Suprapubic skin (tissue), 3 donors: ENCODE data around the gene ANKRD36.
"Not testable (repeated sequence)": the region's sequence is repeated elsewhere in the genome, so short reads cannot be mapped to it uniquely, and the experiment has no call there.

Source experiments
- POLR2AphosphoS5 ChIP-seq, 3 donors: sonication (generic); formaldehyde crosslinking; IDR thresholded peaks; one replicate each; pipeline ENCODE4 v1.6.1; 2017; ENCODE audit warnings: antibody characterized with exemption in 3 of 3
- TF ChIP-seq, protein P1 (sequence below), 2 donors: fragments of 200-600 bp in 1 of 2; fragments of 450-650 bp in 1 of 2; sonication (generic) in 1 of 2; IDR thresholded peaks; one replicate each; pipeline ENCODE4 v1.5.1; 2016 to 2019; ENCODE audit warnings: antibody characterized with exemption in 2 of 2, mild to moderate bottlenecking in 1 of 2, moderate library complexity in 1 of 2

DNA sequence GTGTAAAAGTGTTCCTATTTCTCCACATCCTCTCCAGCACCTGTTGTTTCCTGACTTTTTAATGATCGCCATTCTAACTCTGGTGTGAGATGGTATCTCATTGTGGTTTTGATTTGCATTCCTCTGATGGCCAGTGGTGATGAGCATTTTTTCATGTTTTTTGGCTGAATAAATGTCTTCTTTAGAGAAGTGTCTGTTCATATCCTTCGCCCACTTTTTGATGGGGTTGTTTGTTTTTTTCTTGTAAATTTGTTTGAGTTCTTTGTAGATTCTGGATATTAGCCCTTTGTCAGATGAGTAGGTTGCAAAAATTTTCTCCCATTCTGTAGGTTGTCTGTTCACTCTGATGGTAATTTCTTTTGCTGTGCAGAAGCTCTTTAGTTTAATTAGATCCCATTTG is 16.1 kb downstream of the ANKRD36 start:
- TF ChIP-seq, protein P1, sequence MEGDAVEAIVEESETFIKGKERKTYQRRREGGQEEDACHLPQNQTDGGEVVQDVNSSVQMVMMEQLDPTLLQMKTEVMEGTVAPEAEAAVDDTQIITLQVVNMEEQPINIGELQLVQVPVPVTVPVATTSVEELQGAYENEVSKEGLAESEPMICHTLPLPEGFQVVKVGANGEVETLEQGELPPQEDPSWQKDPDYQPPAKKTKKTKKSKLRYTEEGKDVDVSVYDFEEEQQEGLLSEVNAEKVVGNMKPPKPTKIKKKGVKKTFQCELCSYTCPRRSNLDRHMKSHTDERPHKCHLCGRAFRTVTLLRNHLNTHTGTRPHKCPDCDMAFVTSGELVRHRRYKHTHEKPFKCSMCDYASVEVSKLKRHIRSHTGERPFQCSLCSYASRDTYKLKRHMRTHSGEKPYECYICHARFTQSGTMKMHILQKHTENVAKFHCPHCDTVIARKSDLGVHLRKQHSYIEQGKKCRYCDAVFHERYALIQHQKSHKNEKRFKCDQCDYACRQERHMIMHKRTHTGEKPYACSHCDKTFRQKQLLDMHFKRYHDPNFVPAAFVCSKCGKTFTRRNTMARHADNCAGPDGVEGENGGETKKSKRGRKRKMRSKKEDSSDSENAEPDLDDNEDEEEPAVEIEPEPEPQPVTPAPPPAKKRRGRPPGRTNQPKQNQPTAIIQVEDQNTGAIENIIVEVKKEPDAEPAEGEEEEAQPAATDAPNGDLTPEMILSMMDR (IDR thresholded peaks at IDR 0.05), result not testable (repeated sequence)
- TF ChIP-seq POLR2AphosphoS5 (IDR thresholded peaks at IDR 0.05), result not testable (repeated sequence)
